GM12891 (cell line): ENCODE results near the gene GALNT7.

ENCODE experiments used
- PAX5 ChIP-seq: IDR thresholded peaks from 2 replicates; pipeline ENCODE4 v1.6.1; 2011; ENCODE audit warnings: low read length, moderate library complexity, mild to moderate bottlenecking; ENCODE audit not compliant: insufficient read depth, severe bottlenecking
- POLR2A ChIP-seq: IDR thresholded peaks from 2 replicates; pipeline ENCODE4 v1.6.1; 2011; ENCODE audit warnings: low read depth, low read length, control low read depth
- POLR2AphosphoS5 ChIP-seq: IDR thresholded peaks from 2 replicates; pipeline ENCODE4 v1.6.1; 2011; ENCODE audit warnings: low read depth, low read length, control low read depth
- SPI1 ChIP-seq: IDR thresholded peaks from 2 replicates; pipeline ENCODE4 v1.6.1; 2011; ENCODE audit warnings: low read depth, low read length, control low read depth
- TAF1 ChIP-seq: IDR thresholded peaks from 2 replicates; pipeline ENCODE4 v1.6.1; 2011; ENCODE audit warnings: low read depth, low read length, control low read depth

DNA sequence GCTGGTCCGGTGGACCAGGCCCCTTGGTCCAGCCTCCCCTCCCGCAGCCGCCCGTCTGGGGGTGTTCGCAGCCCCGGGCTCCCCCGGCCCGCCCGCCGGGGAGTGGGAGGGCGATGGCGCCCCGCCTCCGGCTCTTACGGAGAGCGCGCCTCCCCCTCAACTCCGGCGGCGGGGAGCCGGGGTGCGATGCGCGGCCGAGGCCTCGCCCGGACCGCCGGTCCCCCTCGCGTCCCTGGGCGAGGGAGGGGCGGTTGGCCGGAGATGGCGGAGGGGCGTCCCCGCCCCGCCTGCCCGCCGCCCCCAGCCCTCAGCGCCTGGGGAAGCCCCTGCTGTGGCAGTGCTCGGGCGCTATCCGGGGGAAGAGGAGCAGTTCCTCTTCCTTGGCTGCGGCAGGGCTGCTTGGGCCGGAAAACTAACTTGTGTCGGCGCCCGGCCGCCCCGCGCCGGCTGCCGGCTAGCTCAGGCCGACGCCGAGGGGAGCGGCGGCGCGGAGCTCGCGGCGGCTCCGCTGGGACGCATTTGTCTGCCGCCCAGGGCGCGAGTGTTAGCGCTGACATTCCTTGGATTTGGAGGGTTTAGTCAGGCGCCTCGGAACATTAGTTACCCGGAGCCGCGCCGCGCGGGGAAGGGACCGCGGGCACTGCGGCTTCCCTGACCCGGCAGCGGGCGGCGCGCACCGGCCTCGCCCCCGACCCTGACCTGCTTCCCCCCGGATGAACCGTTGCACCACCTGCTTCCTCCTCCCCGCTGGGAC lies 994 bp downstream of the GALNT7 start:
- TF ChIP-seq POLR2A = no peak
- TF ChIP-seq POLR2AphosphoS5 = no peak; the same call in none of the 2 replicates
- TF ChIP-seq SPI1 = peak; percentile 93
- TF ChIP-seq PAX5 = no peak
- TF ChIP-seq TAF1 = peak; percentile 52; the same call in 1 of the 2 replicates
